ENCODE data around the gene MEF2A.

MEF2A gene

DNA sequence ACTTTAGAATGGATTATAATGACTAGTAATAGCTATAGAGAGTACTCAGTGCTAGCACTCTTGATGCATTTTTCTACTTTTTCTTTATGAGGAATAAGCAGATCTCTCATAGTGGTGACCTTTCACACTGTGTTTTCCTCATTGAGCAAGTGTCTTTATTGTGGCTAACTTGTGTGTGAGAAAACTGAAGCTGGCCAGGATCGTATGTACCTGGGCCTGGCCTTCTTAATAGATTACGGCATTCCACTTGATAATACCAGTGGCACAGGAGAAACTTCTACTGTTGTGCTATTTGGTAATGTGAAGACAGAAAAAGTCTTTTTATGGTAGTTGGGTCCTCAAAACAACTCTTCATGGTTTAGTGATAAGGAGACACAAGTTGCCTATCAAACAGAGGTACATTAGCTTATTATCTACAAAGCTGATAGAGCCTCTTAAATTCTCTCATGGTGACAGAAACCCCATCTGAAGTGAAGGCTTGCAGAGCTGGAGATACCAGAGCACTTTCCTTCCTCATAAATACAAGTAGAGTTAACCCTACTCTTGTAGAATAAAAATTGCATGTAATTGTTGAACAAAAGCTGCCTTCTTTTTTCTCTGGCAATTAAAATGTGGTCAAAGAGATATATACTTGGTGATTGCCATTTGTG is 102.9 kb downstream of the MEF2A start:
- H3K27ac ChIP-seq: no peak overlapping the region
- no peak for TF ChIP-seq ZFX (IDR thresholded peaks at IDR 0.05)
- TF ChIP-seq CTCF (conservative IDR thresholded peaks at IDR 0.05): no peak

DNA sequence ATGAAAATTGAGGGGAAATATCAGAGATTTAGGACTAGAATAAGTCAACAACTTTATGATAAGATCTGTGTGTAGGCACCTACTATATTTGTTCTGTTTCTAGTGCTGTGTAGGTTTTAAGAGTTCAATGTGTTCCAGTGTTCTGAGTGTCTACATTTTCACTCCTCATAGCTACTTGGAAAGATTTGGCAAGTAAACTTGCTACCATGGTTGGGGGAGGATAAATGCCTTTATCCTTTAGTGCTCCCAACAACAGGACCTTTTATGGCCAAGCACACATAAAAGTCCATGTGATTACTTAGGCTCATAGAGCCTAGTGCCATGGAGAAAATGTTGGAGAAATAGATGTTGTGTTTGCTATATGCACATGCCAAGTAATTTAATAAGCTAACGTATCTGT is 103.5 kb downstream of the MEF2A start:
- no peak overlapping the region for H3K27ac ChIP-seq
- TF ChIP-seq CTCF (conservative IDR thresholded peaks at IDR 0.05) (no peak), ZFX (IDR thresholded peaks at IDR 0.05) (no peak)

GRCh38 chr15:99671926-99672635 is 106.3 kb downstream of the MEF2A start:
- no peak overlapping the region for H3K27ac ChIP-seq
- TF ChIP-seq ZFX (IDR thresholded peaks at IDR 0.05) (no peak), CTCF (conservative IDR thresholded peaks at IDR 0.05) (no peak)

DNA sequence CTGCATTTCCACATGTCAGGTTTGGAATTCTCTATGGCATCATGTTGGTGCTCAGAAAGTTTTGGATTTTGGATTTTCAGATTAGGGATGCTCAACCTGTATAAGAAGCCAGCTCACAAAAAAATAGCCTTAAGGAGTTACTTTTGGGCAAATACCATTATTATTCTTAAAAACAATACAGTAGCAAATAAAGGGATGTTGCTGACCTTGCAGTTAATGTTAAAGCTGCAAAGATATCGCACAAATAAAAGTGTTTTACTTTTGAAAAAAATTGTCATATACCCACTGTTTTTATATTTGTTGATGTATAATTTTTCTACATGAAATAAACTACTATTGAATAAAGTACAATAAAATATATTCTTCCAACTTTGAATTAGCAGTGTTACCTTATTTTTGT is 107.3 kb downstream of the MEF2A start:
- no peak overlapping the region for H3K27ac ChIP-seq
- no peak for TF ChIP-seq CTCF (conservative IDR thresholded peaks at IDR 0.05)
- TF ChIP-seq ZFX (IDR thresholded peaks at IDR 0.05): no peak

DNA sequence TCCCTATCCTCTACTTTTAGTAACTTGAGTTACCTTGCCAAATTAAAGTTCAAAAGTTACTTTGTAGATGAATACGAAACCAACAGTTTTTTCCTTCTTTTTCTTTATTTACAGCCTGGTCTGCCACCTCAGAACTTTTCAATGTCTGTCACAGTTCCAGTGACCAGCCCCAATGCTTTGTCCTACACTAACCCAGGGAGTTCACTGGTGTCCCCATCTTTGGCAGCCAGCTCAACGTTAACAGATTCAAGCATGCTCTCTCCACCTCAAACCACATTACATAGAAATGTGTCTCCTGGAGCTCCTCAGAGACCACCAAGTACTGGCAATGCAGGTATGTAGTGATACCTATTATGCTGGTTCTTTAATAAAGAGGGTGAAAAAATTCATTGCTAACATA is 108.5 kb downstream of the MEF2A start:
- TF ChIP-seq CTCF (conservative IDR thresholded peaks at IDR 0.05): no peak
- no peak for TF ChIP-seq ZFX (IDR thresholded peaks at IDR 0.05)
- no peak overlapping the region for H3K27ac ChIP-seq

DNA sequence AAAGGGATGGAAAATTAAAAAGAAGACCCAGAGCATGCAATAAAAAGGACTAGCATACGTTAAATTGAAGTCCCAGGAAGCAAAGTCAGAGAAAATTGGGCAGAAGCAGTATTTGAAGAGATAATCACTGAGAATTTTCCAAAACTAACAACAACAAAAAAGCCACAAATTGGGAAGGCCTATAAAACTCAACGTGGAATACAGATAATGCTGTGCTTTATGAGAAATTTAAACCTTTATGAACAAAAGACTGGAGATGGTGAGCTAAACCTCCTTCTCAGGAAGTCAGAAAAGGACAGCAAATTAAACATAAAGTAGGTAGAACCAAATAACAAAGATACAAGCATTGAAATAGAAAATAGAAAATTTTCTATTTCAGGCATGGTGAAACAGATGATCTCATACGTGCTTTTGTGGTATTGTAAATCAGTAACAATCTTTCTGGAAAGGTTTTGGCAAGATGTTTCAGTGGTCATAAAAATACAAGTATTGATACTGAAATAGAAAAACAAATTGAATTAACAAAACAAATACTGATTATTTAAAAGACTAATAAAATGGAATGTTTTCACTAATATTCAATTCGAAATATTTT is 111.9 kb downstream of the MEF2A start:
- TF ChIP-seq CTCF (conservative IDR thresholded peaks at IDR 0.05): no peak
- TF ChIP-seq ZFX (IDR thresholded peaks at IDR 0.05): no peak
- no peak overlapping the region for H3K27ac ChIP-seq

GRCh38 chr15:99680276-99680675 is 114.5 kb downstream of the MEF2A start:
- TF ChIP-seq CTCF (conservative IDR thresholded peaks at IDR 0.05): no peak
- no peak for TF ChIP-seq ZFX (IDR thresholded peaks at IDR 0.05)
- H3K27ac ChIP-seq: no peak overlapping the region

Measured in C4-2B (cell line).